ENCODE results near the gene SMARCD2.

- TF ChIP-seq CTCF (IDR thresholded peaks at IDR 0.05) (no peak), EZH2 (IDR thresholded peaks at IDR 0.05) (no peak)
Measured at GRCh38 chr17:63843910-63844677, 1.6 kb upstream of the SMARCD2 start.
